SK-N-SH treated with all-trans-retinoic acid at 6 μM for 48 hours (cell line): ENCODE results near the gene SAMD9.
"Not testable (repeated sequence)": the region's sequence is repeated elsewhere in the genome, so short reads cannot be mapped to it uniquely, and the experiment has no call there.

Experiments
- ARNTL ChIP-seq: fragments of 450-650 bp; formaldehyde crosslinking; IDR thresholded peaks from 2 replicates; pipeline ENCODE4 v1.5.0; 2020; ENCODE audit warnings: low read depth, mild to moderate bottlenecking, moderate library complexity, borderline replicate concordance
- BACH2 ChIP-seq: fragments of 250-450 bp; sonication (Bioruptor Pico); IDR thresholded peaks from 2 replicates; pipeline ENCODE4 v1.9.0; 2021; ENCODE audit warnings: mild to moderate bottlenecking, borderline replicate concordance
- GLIS3 ChIP-seq: fragments of 250-450 bp; sonication (Bioruptor Pico); IDR thresholded peaks from 2 replicates; pipeline ENCODE4 v1.5.0; 2020; ENCODE audit warnings: mild to moderate bottlenecking, moderate library complexity
- ISL1 ChIP-seq: fragments of 250-450 bp; sonication (Bioruptor Pico); IDR thresholded peaks from 2 replicates; pipeline ENCODE4 v2.1.2; 2022; ENCODE audit warnings: mild to moderate bottlenecking, moderate library complexity
- OSR1 ChIP-seq: fragments of 250-450 bp; sonication (Bioruptor Pico); IDR thresholded peaks from 2 replicates; pipeline ENCODE4 v1.8.0; 2022; ENCODE audit warnings: moderate library complexity, mild to moderate bottlenecking, inconsistent platforms
- RARB ChIP-seq: fragments of 250-450 bp; sonication (Bioruptor Pico); IDR thresholded peaks from 2 replicates; pipeline ENCODE4 v1.8.0; 2021; ENCODE audit warnings: mild to moderate bottlenecking, moderate library complexity
- ZFP3 ChIP-seq: fragments of 250-450 bp; sonication (Bioruptor Pico); IDR thresholded peaks from 2 replicates; pipeline ENCODE4 v1.5.0; 2020; ENCODE audit warnings: mild to moderate bottlenecking, moderate library complexity
- ZFP30 ChIP-seq: fragments of 450-650 bp; formaldehyde crosslinking; IDR thresholded peaks from 2 replicates; pipeline ENCODE4 v1.5.0; 2022; ENCODE audit warnings: mild to moderate bottlenecking, moderate library complexity
- TF ChIP-seq, protein P1 (sequence below): fragments of 250-450 bp; sonication (Bioruptor Pico); IDR thresholded peaks from 2 replicates; pipeline ENCODE4 v1.8.0; 2020; ENCODE audit warnings: mild to moderate bottlenecking, moderate library complexity, borderline replicate concordance
- TF ChIP-seq, protein P2 (sequence below): fragments of 250-450 bp; sonication (Bioruptor Pico); IDR thresholded peaks from 2 replicates; pipeline ENCODE4 v1.5.1; 2021; ENCODE audit warnings: mild to moderate bottlenecking, moderate library complexity

GRCh38 chr7:93056621-93057020 is 61.2 kb downstream of the SAMD9 start:
- not testable (repeated sequence) for TF ChIP-seq ISL1 (CRISPR knock-in tag); ZFP30 (CRISPR knock-in tag); RARB (CRISPR knock-in tag); BACH2 (CRISPR knock-in tag); ZFP3; OSR1 (CRISPR knock-in tag); ARNTL; GLIS3 (CRISPR knock-in tag)
- TF ChIP-seq, protein P1, sequence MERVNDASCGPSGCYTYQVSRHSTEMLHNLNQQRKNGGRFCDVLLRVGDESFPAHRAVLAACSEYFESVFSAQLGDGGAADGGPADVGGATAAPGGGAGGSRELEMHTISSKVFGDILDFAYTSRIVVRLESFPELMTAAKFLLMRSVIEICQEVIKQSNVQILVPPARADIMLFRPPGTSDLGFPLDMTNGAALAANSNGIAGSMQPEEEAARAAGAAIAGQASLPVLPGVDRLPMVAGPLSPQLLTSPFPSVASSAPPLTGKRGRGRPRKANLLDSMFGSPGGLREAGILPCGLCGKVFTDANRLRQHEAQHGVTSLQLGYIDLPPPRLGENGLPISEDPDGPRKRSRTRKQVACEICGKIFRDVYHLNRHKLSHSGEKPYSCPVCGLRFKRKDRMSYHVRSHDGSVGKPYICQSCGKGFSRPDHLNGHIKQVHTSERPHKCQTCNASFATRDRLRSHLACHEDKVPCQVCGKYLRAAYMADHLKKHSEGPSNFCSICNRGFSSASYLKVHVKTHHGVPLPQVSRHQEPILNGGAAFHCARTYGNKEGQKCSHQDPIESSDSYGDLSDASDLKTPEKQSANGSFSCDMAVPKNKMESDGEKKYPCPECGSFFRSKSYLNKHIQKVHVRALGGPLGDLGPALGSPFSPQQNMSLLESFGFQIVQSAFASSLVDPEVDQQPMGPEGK (CRISPR knock-in tag): not testable (repeated sequence)
- TF ChIP-seq, protein P2, sequence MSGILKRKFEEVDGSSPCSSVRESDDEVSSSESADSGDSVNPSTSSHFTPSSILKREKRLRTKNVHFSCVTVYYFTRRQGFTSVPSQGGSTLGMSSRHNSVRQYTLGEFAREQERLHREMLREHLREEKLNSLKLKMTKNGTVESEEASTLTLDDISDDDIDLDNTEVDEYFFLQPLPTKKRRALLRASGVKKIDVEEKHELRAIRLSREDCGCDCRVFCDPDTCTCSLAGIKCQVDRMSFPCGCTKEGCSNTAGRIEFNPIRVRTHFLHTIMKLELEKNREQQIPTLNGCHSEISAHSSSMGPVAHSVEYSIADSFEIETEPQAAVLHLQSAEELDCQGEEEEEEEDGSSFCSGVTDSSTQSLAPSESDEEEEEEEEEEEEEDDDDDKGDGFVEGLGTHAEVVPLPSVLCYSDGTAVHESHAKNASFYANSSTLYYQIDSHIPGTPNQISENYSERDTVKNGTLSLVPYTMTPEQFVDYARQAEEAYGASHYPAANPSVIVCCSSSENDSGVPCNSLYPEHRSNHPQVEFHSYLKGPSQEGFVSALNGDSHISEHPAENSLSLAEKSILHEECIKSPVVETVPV (CRISPR knock-in tag): not testable (repeated sequence)
